AG04450 (cell line): ENCODE data around the gene TUSC2. TPM values are rescaled to one million over a fixed set of nuclear protein-coding genes. Genes with fewer than 3 reads are reported as not detected.
"Not testable (repeated sequence)": the region's sequence is repeated elsewhere in the genome, so short reads cannot be mapped to it uniquely, and the experiment has no call there.

Experiments
- CTCF ChIA-PET: fragments of 300-600, 350-600 bp; formaldehyde crosslinking; extraction: SDS; loops from one replicate; lab custom pipeline; 2022; ENCODE audit warnings: antibody characterized with exemption, inconsistent platforms; lab: Charles Lee
- POLR2A ChIA-PET: fragments of 350-600 bp; formaldehyde crosslinking; extraction: SDS; loops from one replicate; lab custom pipeline; 2021; ENCODE audit warnings: antibody characterized with exemption, inconsistent platforms; lab: Yijun Ruan, JAX
- DNase-seq: peaks from one replicate; pipeline ENCODE4 v3.0.0-alpha.2; 2011; ENCODE audit warnings: low read depth, low spot score
- H3K27ac ChIP-seq: one replicate; pipeline ENCODE4 v1.5.1; 2012; ENCODE audit warnings: low read depth, low read length, control low read depth
- H3K27me3 ChIP-seq: one replicate; pipeline ENCODE4 v1.6.0; 2012; ENCODE audit warnings: low read length; ENCODE audit not compliant: control insufficient read depth, insufficient read depth
- H3K4me3 ChIP-seq: 2 replicates; pipeline ENCODE4 v1.5.1; 2011; ENCODE audit warnings: mild to moderate bottlenecking, low read depth, low read length, control low read depth
- H3K9me3 ChIP-seq: 2 replicates; pipeline ENCODE4 v1.5.1; 2012; ENCODE audit warnings: low read length; ENCODE audit not compliant: control insufficient read depth, insufficient read depth
- polyA plus RNA-seq: library from polyadenylated mRNA; depleted of rRNA; stranded (reverse); fragments of >200 nt; gene quantifications from 2 replicates; pipeline ENCODE4 v1.2.3, GENCODE V29; 2011
- TF ChIP-seq, protein P1 (sequence below): IDR thresholded peaks from 2 replicates; pipeline ENCODE4 v1.5.1; 2011; ENCODE audit warnings: low read depth, low read length, control low read depth, inconsistent platforms

TUSC2 gene
- polyA plus RNA-seq, 1 experiment: 25.3 TPM

DNA sequence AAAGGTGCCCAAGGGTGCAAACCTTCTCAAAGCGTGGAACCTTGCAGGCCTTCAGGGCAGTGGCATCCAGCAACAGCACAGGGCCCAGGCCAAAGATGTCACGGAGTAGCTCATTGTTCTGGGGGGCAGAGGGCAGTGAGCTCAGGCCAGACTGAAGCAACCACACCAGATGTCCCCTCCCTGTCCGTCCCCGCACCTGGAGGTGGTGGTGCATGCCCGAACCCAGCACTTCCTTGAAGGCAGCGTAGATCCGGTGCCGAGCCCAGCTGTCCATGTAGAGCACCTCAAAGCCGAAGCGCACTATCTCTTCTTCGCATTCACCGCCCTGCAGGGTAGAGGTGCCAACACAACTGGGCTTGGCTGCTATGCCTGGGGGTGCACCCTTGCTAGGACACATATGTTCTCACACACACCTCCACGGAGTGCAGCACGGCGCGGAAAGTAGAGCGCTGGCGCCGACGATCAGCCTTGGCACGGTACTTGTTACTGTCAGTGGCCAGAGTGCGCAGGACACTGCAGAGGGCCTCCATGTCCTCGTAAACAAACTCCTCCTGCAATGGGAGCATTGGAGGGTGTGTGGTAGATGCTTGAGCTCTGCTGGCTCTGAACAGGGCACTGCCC lies 39.5 kb downstream of the TUSC2 start:
- H3K27ac ChIP-seq: no peak overlapping the region
- no peak for DNase-seq
- ChIA-PET POLR2A (interaction anchor here (0.8 to 0.9 kb wide), 2 partner anchors 10 to 62 kb away, joined by 3 to 4 read pairs; no protein-coding TSS in a partner anchor), CTCF (interaction anchor here (0.8 kb wide), 1 partner anchor 17 kb away, joined by 3 read pairs; no protein-coding TSS in a partner anchor)
- no peaks in the 10 kb centered on the region; the same call in 1 of the 2 replicates for H3K9me3 ChIP-seq
- no peak overlapping the region for H3K4me3 ChIP-seq
- no peaks in the 10 kb centered on the region for H3K27me3 ChIP-seq
- TF ChIP-seq, protein P1, sequence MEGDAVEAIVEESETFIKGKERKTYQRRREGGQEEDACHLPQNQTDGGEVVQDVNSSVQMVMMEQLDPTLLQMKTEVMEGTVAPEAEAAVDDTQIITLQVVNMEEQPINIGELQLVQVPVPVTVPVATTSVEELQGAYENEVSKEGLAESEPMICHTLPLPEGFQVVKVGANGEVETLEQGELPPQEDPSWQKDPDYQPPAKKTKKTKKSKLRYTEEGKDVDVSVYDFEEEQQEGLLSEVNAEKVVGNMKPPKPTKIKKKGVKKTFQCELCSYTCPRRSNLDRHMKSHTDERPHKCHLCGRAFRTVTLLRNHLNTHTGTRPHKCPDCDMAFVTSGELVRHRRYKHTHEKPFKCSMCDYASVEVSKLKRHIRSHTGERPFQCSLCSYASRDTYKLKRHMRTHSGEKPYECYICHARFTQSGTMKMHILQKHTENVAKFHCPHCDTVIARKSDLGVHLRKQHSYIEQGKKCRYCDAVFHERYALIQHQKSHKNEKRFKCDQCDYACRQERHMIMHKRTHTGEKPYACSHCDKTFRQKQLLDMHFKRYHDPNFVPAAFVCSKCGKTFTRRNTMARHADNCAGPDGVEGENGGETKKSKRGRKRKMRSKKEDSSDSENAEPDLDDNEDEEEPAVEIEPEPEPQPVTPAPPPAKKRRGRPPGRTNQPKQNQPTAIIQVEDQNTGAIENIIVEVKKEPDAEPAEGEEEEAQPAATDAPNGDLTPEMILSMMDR: no peak

DNA sequence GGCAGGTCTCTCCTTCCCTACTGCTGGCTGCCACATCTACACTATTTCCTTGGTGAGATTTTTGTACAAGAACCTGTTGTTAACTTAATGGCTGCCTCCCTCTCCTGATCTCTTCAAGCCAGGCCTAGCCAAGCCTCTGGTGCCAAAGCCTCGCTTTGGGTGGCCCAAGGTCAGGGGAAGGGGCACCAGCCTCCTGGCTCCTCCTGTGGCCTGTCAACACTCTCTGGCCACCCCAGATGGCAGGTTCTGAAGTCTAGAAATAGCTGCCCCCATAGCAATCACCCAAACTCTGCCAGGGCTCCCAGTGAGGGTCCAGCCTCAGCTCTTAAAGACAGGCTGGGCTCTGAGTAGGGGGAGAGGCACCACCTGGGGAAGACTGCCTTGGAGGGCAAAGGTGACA lies 40.8 kb downstream of the TUSC2 start:
- ChIA-PET CTCF (no interaction called here), POLR2A (interaction anchor here (0.9 kb wide), 1 partner anchor 11 kb away, joined by 3 read pairs; no protein-coding TSS in a partner anchor)

DNA sequence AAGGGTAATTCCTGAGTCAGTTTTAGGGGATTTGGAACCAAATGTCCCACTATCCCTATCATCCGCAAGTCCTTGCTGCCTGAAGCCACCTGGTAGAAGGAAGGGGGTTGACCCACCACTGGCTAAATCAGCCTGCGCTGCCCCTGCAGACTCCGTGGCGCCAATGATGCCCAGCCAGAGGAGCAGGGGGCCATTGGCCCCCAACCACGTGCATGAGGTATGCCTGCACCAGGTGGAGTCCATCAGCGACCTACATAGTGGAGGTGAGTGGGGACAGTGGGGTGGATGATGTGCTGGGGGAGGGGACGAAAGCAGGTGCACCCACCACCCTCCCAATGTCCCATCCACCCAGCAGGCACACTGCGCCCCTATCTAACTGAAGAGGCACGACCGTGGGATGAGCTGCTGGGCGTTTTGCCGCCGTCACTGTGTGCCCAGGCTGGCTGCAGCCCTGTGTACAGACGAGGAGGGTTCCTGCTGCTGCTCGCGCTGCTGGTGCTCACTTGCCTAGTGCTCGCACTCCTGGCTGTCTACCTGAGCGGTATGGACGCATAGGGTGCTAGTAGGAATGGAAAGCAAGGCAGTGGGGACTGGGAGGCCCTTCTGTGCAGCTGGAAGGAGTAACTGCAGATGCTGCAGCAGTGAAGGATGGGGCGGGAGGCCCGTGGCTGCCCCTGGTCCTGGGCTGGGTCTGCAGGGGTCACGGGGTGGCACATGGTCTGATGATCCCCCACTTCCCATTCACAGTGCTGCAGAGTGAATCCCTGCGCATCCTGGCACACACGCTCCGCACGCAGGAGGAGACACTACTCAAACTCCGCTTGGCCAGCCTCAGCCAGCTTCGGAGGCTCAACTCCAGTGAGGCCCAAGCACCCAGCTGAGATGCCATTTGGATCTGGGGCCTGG lies 41.4 kb downstream of the TUSC2 start:
- TF ChIP-seq, protein P1: no peak
- H3K27ac ChIP-seq: no peak overlapping the region
- ChIA-PET CTCF (no interaction called here), POLR2A (no interaction called here)
- DNase-seq: no peak
- no peak overlapping the region for H3K4me3 ChIP-seq
- no peaks in the 10 kb centered on the region for H3K27me3 ChIP-seq
- no peaks in the 10 kb centered on the region; the same call in 1 of the 2 replicates for H3K9me3 ChIP-seq

More for the DNA sequence above, 40.8 kb downstream of the TUSC2 start:
- no peaks in the 10 kb centered on the region for H3K27me3 ChIP-seq
- TF ChIP-seq, protein P1: no peak
- H3K4me3 ChIP-seq: no peak overlapping the region
- H3K9me3 ChIP-seq: no peaks in the 10 kb centered on the region; the same call in 1 of the 2 replicates
- no peak overlapping the region for H3K27ac ChIP-seq
- DNase-seq: no peak

DNA sequence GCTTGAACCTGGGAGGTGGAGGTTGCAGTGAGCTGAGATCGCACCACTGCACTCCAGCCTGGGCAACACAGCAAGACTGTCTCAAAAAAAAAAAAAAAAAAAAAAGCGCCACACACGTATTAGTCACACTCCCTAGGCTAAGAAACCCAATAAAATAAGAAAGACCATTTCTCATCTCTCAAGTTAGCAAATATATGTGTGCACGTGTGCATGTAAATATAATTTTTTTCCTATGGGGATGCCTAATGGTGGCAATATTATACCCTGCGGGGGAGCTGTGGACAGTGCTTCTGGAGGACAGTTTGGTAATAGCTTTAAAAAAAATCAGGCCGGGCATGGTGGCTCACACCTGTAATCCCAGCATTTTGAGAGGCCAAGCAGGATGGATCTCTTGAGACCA lies 43.9 kb downstream of the TUSC2 start:
- CTCF ChIA-PET: interaction anchor here (1.0 kb wide), 1 partner anchor 91 kb away, joined by 3 read pairs; no protein-coding TSS in a partner anchor
- not testable (repeated sequence) for H3K27me3 ChIP-seq, H3K9me3 ChIP-seq, H3K4me3 ChIP-seq, H3K27ac ChIP-seq, DNase-seq
- POLR2A ChIA-PET: interaction anchor here (0.7 to 1.0 kb wide), 2 partner anchors 11 to 43 kb away, joined by 3 to 7 read pairs; no protein-coding TSS in a partner anchor

DNA sequence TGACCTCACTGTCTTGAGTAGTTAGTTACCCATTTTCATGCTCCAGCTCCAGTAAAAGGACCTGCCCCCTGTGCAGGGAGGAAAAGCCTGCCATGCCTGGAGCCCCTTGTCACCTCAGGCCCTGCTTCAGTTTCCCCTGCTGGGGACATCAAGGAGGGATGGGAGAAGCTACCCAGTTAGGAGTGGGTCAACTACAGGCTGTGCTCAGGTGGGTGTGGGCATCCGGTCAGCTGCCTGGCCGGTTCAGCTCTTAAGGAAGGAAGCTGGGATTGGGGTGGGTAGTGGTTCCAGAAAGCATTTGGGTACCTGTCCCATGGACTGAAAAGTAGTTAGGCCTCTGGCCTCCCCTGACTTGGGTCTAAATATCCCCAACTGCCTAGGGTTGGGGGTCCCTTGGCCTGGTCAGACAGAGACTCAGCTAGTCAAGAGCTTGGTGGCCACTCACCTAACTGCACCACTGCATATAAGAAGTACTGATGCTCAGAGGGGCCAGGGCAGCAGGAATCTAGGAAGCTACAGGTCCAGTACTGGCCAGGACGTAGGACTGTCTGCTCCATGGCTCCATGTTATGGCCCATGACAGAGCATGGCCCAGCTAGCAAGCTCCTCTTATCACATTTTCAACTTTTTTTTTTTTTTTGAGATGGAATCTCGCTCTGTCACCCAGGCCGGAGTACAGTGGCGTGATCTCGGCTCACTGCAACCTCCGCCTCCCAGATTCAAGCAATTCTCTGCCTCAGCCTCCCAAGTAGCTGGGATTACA lies 48.6 kb downstream of the TUSC2 start:
- TF ChIP-seq, protein P1: no peak
- POLR2A ChIA-PET: interaction anchor here (0.8 to 1.4 kb wide), 3 partner anchors 12 to 44 kb away, joined by 3 to 6 read pairs (median 5); partner anchors contain the start of gene GNAI2
- Histone ChIP-seq H3K4me3 (no peak overlapping the region), H3K27ac (no peak overlapping the region), H3K9me3 (no peaks in the 10 kb centered on the region; the same call in 1 of the 2 replicates), H3K27me3 (peaks cover 19% of the 10 kb centered on the region)
- CTCF ChIA-PET: interaction anchor here (0.6 to 2.2 kb wide), 6 partner anchors 12 to 85 kb away, joined by 3 to 11 read pairs (median 6); no protein-coding TSS in a partner anchor
- no peak for DNase-seq
